ENCODE measurements around the gene FAM120A.

GRCh38 chr9:93492327-93492726 lies 40.8 kb downstream of the FAM120A start:
- TF ChIP-seq CTCF (IDR thresholded peaks at IDR 0.05; ENCODE audit: insufficient read depth, low read depth, low read length) (no peak), EZH2 (IDR thresholded peaks at IDR 0.05; ENCODE audit: insufficient read depth, low read length) (no peak)
